A673 (cell line): ENCODE measurements around the gene MAT1A. TPM values are rescaled to one million over a fixed set of nuclear protein-coding genes. Genes with fewer than 3 reads are reported as not detected.

ENCODE experiments used
- BruUV-seq: library from RNA; stranded (reverse); fragments of 400-500 nt; replicated peaks from 2 replicates; lab custom pipeline; 2021; lab: Mats Ljungman, UMichigan
- CTCF ChIA-PET: fragments of 300-600 bp; sonication (Branson Sonifier 250); formaldehyde crosslinking; loops from one replicate; lab custom pipeline; 2022; ENCODE audit warnings: antibody characterized with exemption; lab: Charles Lee
- POLR2A ChIA-PET: fragments of 300-600 bp; sonication (Branson Sonifier 250); formaldehyde crosslinking; loops from one replicate; lab custom pipeline; 2022; ENCODE audit warnings: antibody characterized with exemption; ENCODE audit not compliant: low non-redundant PET; lab: Charles Lee
- DNase-seq: peaks from one replicate; pipeline ENCODE4 v3.0.0-alpha.2; 2015; ENCODE audit warnings: low spot score
- H3K27ac ChIP-seq: fragments of 200-600 bp; sonication (generic); 2 replicates; pipeline ENCODE4 v1.5.1; 2016; ENCODE audit warnings: mixed run types, low read depth, mild to moderate bottlenecking, mixed read lengths, antibody characterized with exemption, low read length; ENCODE audit not compliant: poor library complexity, severe bottlenecking
- H3K27me3 ChIP-seq: fragments of 200-600 bp; sonication (generic); replicated peaks from 2 replicates; pipeline ENCODE4 v1.6.1; 2017; ENCODE audit warnings: mixed run types, low read depth, mild to moderate bottlenecking, mixed read lengths, antibody characterized with exemption, low read length; ENCODE audit not compliant: insufficient read depth, poor library complexity
- H3K36me3 ChIP-seq: fragments of 200-600 bp; sonication (generic); 2 replicates; pipeline ENCODE4 v1.6.1; 2016; ENCODE audit warnings: mixed run types, mild to moderate bottlenecking, mixed read lengths, antibody characterized with exemption, low read length; ENCODE audit not compliant: insufficient read depth, poor library complexity, severe bottlenecking
- H3K4me1 ChIP-seq: fragments of 200-600 bp; sonication (generic); 2 replicates; pipeline ENCODE4 v1.6.1; 2017; ENCODE audit warnings: mixed run types, mild to moderate bottlenecking, mixed read lengths, antibody characterized with exemption, low read length; ENCODE audit not compliant: insufficient read depth, poor library complexity, severe bottlenecking
- H3K4me3 ChIP-seq: fragments of 200-600 bp; sonication (generic); 2 replicates; pipeline ENCODE4 v1.5.1; 2016; ENCODE audit warnings: low read depth, mixed run types, mild to moderate bottlenecking, mixed read lengths, low read length; ENCODE audit not compliant: poor library complexity, severe bottlenecking
- H3K9me3 ChIP-seq: fragments of 200-600 bp; sonication (generic); 2 replicates; pipeline ENCODE4 v1.6.1; 2016; ENCODE audit warnings: mixed run types, low read depth, mild to moderate bottlenecking, mixed read lengths, antibody characterized with exemption, low read length; ENCODE audit not compliant: poor library complexity, severe bottlenecking
- CTCF ChIP-seq: fragments of 300-800, 200-600 bp; sonication (generic); conservative IDR thresholded peaks from 2 replicates; pipeline ENCODE4 v1.5.1; 2017; ENCODE audit warnings: low read depth, mild to moderate bottlenecking, antibody characterized with exemption, low read length, moderate library complexity, mixed read lengths
- EZH2 ChIP-seq: fragments of 200-600 bp; sonication (generic); IDR thresholded peaks from 2 replicates; pipeline ENCODE4 v1.6.1; 2017; ENCODE audit warnings: borderline replicate concordance, low read depth, mild to moderate bottlenecking, mixed read lengths, antibody characterized with exemption, low read length; ENCODE audit not compliant: poor library complexity, severe bottlenecking
- intact Hi-C: fragments of 100-400 bp; cut with micrococcal nuclease; formaldehyde crosslinking; loops from one replicate; pipeline ENCODE4 v1.10.0; 2022; ENCODE audit not compliant: unreplicated experiment
- total RNA-seq: library from RNA; stranded (reverse); gene quantifications from 2 replicates; pipeline ENCODE4 v1.2.3, GENCODE V29; 2021

MAT1A gene
- total RNA-seq, 1 experiment from 2014 or later = not detected

- intact Hi-C loops = no loop called here
Observed at GRCh38 chr10:80265740-80266512, 23.5 kb downstream of the MAT1A start.

GRCh38 chr10:80264081-80265056 lies 25.1 kb downstream of the MAT1A start:
- no peak overlapping the region for H3K4me3 ChIP-seq
- no peak for TF ChIP-seq EZH2
- no peaks in the 10 kb centered on the region for H3K36me3 ChIP-seq
- no peak overlapping the region for H3K27ac ChIP-seq
- intact Hi-C loops = no loop called here
- CTCF ChIA-PET = no interaction called here
- no TSS peak for BruUV-seq
- no peaks in the 10 kb centered on the region for H3K9me3 ChIP-seq
- no peaks in the 10 kb centered on the region for H3K4me1 ChIP-seq
- no peak for DNase-seq
- POLR2A ChIA-PET = no interaction called here
- no peaks in the 10 kb centered on the region for H3K27me3 ChIP-seq

More at GRCh38 chr10:80265740-80266512, 23.5 kb downstream of the MAT1A start:
- ChIA-PET POLR2A (no interaction called here), CTCF (no interaction called here)
- Histone ChIP-seq H3K36me3 (no peaks in the 10 kb centered on the region), H3K4me3 (no peak overlapping the region), H3K27ac (no peak overlapping the region), H3K4me1 (no peaks in the 10 kb centered on the region), H3K27me3 (no peaks in the 10 kb centered on the region), H3K9me3 (no peaks in the 10 kb centered on the region)
- DNase-seq = no peak
- no peak for TF ChIP-seq EZH2
- no peak for TF ChIP-seq CTCF
- BruUV-seq = no TSS peak

GRCh38 chr10:80261316-80262030 lies 28.0 kb downstream of the MAT1A start:
- CTCF ChIA-PET = no interaction called here
- POLR2A ChIA-PET = no interaction called here
- TF ChIP-seq CTCF (no peak), EZH2 (no peak)
- Histone ChIP-seq H3K36me3 (no peaks in the 10 kb centered on the region), H3K4me3 (no peak overlapping the region), H3K9me3 (no peaks in the 10 kb centered on the region), H3K4me1 (no peaks in the 10 kb centered on the region), H3K27ac (no peak overlapping the region), H3K27me3 (no peaks in the 10 kb centered on the region)
- intact Hi-C loops = no loop called here
- no TSS peak for BruUV-seq
- DNase-seq = no peak
